Esophagus muscularis mucosa (tissue), 4 donors: ENCODE measurements around the gene STXBP6.

Experiments used
- EP300 ChIP-seq: sonication (generic); formaldehyde crosslinking; IDR thresholded peaks from one replicate; pipeline ENCODE4 v1.6.1; 2017; ENCODE audit warnings: antibody characterized with exemption
- POLR2A ChIP-seq: fragments of 450-650 bp; IDR thresholded peaks from one replicate; pipeline ENCODE4 v1.6.1; 2017; ENCODE audit warnings: antibody characterized with exemption, moderate library complexity, mild to moderate bottlenecking, low read depth
- POLR2AphosphoS5 ChIP-seq, 2 donors: sonication (generic); formaldehyde crosslinking; IDR thresholded peaks; one replicate each; pipeline ENCODE4 v1.6.1; 2017; ENCODE audit warnings: antibody characterized with exemption in 2 of 2
- TF ChIP-seq, protein P1 (sequence below), 3 experiments: fragments of 200-600 bp in 2 of 3; fragments of 450-650 bp in 1 of 3; sonication (generic) in 2 of 3; IDR thresholded peaks; one replicate each; pipeline ENCODE4 v1.5.1; 2017 to 2019; ENCODE audit warnings: antibody characterized with exemption in 3 of 3, mild to moderate bottlenecking in 2 of 3, moderate library complexity in 1 of 3

DNA sequence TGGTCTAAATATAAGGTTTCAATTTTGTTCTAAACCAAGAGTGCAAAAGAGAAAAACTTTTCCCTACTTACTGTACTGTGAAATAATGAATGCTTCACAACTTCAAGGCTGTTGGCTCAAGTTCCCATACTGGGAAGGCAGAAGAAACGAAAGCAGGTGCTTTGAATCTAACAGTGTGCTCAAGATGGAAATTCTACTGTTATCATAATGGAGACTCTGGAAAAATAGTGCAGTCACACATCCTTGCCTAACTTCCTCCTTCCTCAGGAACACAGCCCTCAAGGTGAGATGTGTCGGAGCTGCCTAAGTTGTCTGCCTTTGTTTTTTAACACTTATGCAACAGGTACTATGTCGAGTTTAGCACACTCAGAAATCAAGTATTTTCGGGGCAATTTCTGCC, 131.1 kb downstream of the STXBP6 start:
- TF ChIP-seq, protein P1, sequence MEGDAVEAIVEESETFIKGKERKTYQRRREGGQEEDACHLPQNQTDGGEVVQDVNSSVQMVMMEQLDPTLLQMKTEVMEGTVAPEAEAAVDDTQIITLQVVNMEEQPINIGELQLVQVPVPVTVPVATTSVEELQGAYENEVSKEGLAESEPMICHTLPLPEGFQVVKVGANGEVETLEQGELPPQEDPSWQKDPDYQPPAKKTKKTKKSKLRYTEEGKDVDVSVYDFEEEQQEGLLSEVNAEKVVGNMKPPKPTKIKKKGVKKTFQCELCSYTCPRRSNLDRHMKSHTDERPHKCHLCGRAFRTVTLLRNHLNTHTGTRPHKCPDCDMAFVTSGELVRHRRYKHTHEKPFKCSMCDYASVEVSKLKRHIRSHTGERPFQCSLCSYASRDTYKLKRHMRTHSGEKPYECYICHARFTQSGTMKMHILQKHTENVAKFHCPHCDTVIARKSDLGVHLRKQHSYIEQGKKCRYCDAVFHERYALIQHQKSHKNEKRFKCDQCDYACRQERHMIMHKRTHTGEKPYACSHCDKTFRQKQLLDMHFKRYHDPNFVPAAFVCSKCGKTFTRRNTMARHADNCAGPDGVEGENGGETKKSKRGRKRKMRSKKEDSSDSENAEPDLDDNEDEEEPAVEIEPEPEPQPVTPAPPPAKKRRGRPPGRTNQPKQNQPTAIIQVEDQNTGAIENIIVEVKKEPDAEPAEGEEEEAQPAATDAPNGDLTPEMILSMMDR (IDR thresholded peaks at IDR 0.05): no peak
- TF ChIP-seq POLR2AphosphoS5 (IDR thresholded peaks at IDR 0.05) (no peak), POLR2A (no peak), EP300 (no peak)
